SH-SY5Y (cell line): ENCODE measurements around the gene RHOBTB3.

Source experiments
- GATA2 ChIP-seq: IDR thresholded peaks from 2 replicates; pipeline ENCODE4 v1.6.1; 2011; ENCODE audit warnings: mild to moderate bottlenecking, low read depth, low read length
- GATA3 ChIP-seq: IDR thresholded peaks from 2 replicates; pipeline ENCODE4 v1.6.1; 2011; ENCODE audit warnings: low read depth, mild to moderate bottlenecking, low read length, moderate library complexity

DNA sequence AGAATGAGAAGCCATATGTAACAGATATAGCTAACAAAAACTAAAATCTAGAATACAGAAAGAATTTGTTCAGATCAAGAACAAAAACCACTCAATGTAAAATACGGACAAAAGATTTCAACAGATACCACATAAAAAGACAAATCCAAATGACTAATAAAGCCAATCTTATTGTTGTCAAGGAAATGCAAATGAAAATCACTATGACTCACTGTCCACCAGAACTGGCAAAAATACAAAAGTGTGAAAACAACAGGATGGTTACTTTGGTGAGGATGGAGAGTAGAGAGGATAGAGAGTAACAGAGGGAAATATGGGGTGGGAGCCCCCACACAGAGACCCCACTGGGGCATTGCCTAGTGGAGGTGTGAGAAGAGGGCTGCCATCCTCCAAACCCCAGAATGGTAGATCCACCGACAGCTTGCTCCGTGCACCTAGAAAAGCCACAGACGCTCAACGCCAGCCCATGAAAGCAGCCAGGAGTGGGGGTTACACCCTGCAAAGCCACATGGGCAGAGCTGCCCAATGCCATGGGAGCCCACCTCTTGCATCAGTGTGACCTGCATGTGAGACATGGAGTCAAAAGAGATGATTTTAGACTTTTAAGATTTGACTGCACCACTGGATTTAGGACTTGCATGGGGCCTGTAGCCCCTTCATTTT is 15.2 kb upstream of the RHOBTB3 start:
- TF ChIP-seq GATA2 (no peak), GATA3 (no peak)
